HG02763 (cell line): ENCODE data around the gene CDC42BPB.

Experiments used
- ATAC-seq: cut with Tn5 transposase; IDR thresholded peaks from one replicate; pipeline ENCODE4 v1.9.1; 2021; ENCODE audit warnings: mild to moderate bottlenecking, moderate library complexity; ENCODE audit not compliant: unreplicated experiment

CDC42BPB gene

GRCh38 chr14:103074729-103075367, 17.5 kb upstream of the CDC42BPB start:
- no peak for ATAC-seq

- no peak for ATAC-seq
Measured at GRCh38 chr14:103073876-103074728, 16.8 kb upstream of the CDC42BPB start.

- no peak for ATAC-seq
Measured at GRCh38 chr14:103073367-103073875, 16.1 kb upstream of the CDC42BPB start.

GRCh38 chr14:103072595-103073366, 15.4 kb upstream of the CDC42BPB start:
- ATAC-seq: no peak

GRCh38 chr14:103071544-103072251, 14.3 kb upstream of the CDC42BPB start:
- no peak for ATAC-seq

GRCh38 chr14:103070971-103071542, 13.7 kb upstream of the CDC42BPB start:
- ATAC-seq: no peak

GRCh38 chr14:103070263-103070885, 13.0 kb upstream of the CDC42BPB start:
- ATAC-seq: no peak

GRCh38 chr14:103068351-103069073, 11.2 kb upstream of the CDC42BPB start:
- no peak for ATAC-seq

GRCh38 chr14:103067231-103067954, 10.0 kb upstream of the CDC42BPB start:
- no peak for ATAC-seq

GRCh38 chr14:103066399-103066798, 9.1 kb upstream of the CDC42BPB start:
- no peak for ATAC-seq

GRCh38 chr14:103065861-103066260, 8.5 kb upstream of the CDC42BPB start:
- ATAC-seq: no peak

GRCh38 chr14:103064978-103065377, 7.6 kb upstream of the CDC42BPB start:
- no peak for ATAC-seq

- no peak for ATAC-seq
Measured at GRCh38 chr14:103064436-103064835, 7.1 kb upstream of the CDC42BPB start.

GRCh38 chr14:103061482-103061976, 4.2 kb upstream of the CDC42BPB start:
- no peak for ATAC-seq

GRCh38 chr14:103059556-103059955, 2.2 kb upstream of the CDC42BPB start:
- ATAC-seq: no peak

GRCh38 chr14:103058164-103059055, 1.1 kb upstream of the CDC42BPB start:
- ATAC-seq: no peak

GRCh38 chr14:103057028-103057371, 349 bp downstream of the CDC42BPB start:
- ATAC-seq: no peak
